NCI-H446 (cell line): ENCODE measurements around the gene RIN3.

Experiments used
- DNase-seq, 2 experiments: peaks; one replicate each; lab custom pipeline; 2025; lab: John Stamatoyannopoulos, UW

The RIN3 gene

DNA sequence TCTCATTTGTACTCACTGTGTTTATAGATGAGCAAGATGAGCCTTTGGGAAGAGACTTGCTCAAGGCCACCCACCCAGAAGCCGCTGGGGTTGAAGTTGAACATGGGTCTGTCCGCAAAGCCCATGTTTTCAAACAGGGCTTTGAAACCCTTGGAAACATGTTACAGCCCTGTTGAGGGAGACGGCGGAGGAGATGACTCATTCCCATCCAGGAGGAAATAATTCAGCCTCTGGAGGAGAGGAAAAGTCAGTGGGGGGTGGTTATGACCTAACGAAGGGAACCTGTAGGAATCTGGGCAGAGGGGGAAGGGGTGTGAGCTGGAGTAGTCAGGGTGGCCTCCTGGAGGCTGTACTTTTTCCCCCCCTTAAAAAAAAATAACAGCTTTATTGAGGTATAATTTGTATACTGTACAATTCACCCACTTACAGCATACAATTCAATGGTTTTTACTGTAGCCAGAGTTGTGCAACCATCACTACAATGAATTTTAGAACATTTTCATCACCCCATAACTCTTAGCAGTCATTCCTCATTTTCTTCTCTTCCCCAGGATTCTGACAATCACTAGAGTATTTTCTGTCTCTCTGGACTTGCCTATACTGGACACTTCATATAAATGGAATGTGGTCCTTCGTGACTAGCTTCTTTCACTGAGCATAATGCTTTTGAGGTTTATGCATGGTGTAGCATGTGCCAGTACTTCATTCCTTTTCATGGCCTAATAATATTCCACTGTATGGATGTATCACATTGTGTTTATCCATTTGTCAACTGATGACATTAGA, 1.9 kb upstream of the RIN3 start:
- DNase-seq: no peak

GRCh38 chr14:92512807-92513203, 776 bp upstream of the RIN3 start:
- no peak for DNase-seq

DNA sequence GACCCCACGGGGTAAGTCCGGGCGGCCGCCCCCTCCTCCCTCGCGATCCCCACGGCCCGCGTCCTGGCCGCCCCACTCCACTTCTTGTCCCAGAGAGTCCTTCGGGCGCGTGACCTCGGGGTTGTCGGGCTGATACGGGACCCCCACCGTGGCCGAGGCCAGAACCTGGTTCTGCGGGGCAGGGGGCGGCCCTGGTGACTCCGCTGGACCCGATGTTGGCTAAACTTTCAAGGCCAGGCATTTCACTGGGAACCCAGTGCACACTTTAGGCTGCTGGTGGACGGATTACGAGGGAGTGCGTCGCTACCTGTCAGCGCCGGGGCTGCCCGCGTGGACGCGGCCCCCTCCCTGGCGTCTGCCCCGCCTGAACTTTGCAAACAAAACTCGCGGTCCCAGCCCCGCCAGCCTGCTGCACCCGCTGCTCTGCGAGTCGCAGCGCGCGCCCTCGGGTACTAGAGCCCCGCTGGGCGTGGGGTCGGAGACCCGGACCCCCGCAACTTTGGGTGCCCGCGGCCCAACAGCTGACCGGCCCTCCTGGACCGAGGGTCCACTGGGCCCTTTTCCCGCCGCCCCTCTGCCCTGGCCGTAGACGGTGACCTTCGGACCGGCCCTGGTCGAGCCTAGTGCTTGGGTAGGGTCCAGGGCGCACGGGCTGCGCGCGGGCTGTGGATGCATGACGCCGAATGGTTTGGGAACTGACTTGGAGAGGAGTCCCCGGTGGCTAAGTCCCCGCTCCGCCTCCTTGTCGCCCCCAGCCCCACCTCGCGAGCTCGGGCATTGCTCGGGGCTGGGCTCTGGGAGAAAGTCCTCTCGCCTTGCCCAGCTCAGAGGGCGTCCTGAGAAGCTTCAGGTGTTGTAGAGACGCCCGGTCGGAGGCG, 624 bp downstream of the RIN3 start:
- no peak for DNase-seq

GRCh38 chr14:92514844-92515514, 1.4 kb downstream of the RIN3 start:
- DNase-seq: no peak

DNA sequence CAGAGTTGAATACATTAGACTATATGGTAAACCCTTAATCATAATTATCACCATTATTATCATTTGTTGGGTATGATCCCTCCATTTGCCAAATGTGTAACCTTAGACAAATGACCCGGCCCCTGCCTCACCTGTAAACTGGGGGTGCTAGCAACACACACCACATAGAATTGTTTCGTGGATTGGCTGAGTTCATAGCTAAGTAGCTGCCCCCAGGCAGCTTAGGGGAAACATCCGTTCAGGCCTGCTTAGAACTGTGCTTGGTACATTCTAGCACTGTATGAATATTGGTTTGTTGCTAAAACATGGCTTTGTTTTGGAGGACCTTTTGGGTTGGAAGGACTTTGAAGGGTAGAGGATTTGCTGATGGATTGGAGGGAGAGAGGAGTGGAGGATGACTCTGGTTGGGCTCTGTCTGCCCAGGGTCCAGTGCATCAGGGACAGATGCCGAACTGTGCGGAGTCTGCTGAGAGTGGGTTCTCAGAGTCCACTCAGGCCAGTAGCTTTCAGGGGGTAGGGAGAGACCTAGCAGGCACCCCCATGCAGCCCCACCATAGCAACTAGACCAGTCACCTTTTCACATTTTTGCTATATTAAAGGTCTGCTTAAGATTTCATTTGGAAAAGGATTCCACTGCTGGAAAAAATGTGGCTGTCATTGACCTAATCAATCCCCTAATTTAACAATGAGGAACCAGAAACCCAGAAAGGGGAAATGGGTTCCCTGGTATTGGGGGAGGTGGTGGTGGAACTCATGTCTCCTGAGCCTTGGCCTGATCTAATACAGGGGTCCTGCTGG, 2.2 kb downstream of the RIN3 start:
- no peak for DNase-seq

DNA sequence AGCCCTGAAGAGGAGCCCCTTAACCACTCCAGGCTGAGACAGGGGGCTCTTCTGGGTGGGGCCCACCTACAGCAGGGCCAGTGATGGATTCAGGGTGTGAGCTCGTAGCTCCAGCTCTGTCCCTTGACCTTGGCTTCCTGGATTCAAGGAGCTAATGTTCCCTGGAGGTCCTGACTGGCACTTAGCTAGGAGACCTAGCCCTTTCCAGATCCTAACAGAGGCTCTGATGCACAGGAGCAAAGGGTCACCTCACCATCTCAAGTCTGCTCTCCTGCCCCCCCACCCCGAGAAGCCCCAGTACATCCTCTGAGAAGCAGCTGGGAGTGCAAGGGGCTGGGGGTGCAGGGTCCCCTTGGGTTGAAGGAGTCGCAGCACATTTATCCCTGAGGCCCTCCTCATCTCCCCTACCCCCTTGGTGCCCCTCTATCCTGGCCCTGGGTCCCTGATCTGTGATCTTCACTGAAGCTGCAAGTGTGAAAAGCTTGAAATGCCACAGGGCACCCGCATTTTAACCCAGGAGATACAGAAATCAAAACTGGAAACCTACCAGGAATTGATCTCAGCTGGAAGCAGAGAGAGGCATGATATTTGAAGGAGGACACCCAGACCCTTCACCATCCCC, 2.9 kb downstream of the RIN3 start:
- no peak for DNase-seq

DNA sequence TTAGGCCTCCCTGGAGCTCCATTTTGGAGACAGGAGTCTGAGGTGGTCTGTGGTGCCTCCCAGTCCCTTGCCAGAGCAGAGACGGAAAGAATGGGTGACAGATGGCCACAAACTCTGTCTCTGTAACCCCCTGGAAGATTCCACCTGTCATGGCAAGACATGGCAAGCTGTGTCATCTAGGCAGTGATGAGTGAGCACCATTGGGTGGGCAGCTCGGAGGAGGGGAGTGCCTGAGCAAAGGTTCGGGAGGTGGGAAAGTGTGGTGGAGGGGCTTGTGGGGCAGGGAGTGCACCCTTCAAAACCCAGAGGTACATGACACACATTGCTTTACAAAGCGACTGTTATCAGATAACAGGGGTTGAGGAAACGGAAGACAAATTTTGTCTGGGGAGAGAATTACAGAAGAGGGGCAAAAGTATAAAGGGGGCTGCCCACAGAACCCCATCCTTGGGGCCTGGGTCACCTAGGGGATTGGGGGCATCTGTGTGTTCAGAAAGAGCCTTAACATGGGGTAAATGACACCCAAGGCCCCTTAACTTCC, 3.5 kb downstream of the RIN3 start:
- no peak for DNase-seq

- DNase-seq: no peak
Measured at GRCh38 chr14:92517761-92518160, 4.2 kb downstream of the RIN3 start.

GRCh38 chr14:92519246-92520101, 5.9 kb downstream of the RIN3 start:
- no peak for DNase-seq

- DNase-seq: no peak
Measured at GRCh38 chr14:92520102-92521057, 6.8 kb downstream of the RIN3 start.

DNA sequence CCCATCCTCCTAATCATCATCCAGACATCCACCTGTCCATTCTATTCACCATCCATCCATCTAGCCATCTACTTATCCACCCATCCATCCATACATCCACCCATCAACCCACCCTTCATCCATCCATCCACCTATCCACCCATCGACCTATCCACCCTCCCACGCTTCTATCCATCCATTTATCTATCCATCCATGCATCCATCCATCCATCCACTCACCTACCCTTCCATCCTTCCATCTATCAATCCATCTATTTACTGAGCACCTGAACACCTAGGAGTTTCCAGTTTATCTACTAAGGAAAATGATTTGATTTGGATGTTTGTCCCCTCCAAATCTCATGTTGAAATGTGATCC, 7.5 kb downstream of the RIN3 start:
- DNase-seq: no peak

DNA sequence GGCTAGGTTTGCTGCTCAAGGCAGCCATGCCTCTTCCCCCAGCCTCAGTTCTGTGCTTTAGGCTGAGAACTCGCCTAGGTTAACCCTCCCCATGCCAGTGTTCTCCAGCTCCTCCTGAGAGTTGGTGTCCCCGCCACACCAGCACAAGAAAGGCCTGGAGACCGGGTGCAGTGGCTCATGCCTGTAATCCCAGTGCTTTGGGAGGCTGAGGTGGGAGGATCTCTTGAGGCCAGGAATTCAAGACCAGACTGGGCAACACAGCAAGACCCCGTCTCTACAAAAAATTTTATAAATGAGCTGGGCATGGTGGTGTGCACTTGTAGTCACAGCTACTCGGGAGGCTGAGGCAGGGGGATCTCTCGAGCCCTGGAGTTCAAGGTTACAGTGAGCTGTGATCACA, 10.2 kb downstream of the RIN3 start:
- no peak for DNase-seq

- DNase-seq: no peak
Measured at GRCh38 chr14:92524602-92525185, 11.1 kb downstream of the RIN3 start.

GRCh38 chr14:92525322-92526095, 11.9 kb downstream of the RIN3 start:
- no peak for DNase-seq

- DNase-seq: no peak
Measured at GRCh38 chr14:92527721-92528120, 14.1 kb downstream of the RIN3 start.

GRCh38 chr14:92528486-92529100, 15.0 kb downstream of the RIN3 start:
- no peak for DNase-seq

- no peak for DNase-seq
Measured at GRCh38 chr14:92529903-92530302, 16.3 kb downstream of the RIN3 start.
